GM12872 (cell line): ENCODE results near the gene C1QL3.

Experiments
- CTCF ChIP-seq: IDR thresholded peaks from 3 replicates; pipeline ENCODE4 v1.5.1; 2011; ENCODE audit warnings: low read depth, mild to moderate bottlenecking, low read length, moderate library complexity; ENCODE audit not compliant: insufficient read depth

The C1QL3 gene

GRCh38 chr10:16521311-16522016 lies at the start of gene C1QL3:
C1QL3 (minus strand) TSS chr10:16521879; CDS start chr10:16521065, 814 bp downstream.
- no peak for TF ChIP-seq CTCF

DNA sequence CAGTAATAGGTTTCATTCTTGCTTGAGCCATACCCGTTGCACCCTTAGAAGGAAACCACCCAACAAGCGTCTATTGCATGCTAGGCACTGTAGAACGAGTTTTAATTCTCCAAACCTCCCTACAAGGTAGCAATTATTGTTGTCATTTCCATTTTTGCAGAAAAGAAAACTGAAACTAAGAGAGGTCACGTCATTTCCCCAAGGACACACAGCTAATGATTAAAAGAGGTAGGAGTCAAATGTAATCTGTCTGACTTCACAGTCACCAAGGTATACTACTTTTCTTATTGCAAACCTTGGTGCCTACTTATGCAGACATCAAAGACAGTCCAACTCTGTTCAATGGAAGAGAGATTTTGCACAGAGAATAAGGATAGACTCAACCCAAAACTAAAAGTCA lies 49.1 kb upstream of the C1QL3 start:
- no peak for TF ChIP-seq CTCF

DNA sequence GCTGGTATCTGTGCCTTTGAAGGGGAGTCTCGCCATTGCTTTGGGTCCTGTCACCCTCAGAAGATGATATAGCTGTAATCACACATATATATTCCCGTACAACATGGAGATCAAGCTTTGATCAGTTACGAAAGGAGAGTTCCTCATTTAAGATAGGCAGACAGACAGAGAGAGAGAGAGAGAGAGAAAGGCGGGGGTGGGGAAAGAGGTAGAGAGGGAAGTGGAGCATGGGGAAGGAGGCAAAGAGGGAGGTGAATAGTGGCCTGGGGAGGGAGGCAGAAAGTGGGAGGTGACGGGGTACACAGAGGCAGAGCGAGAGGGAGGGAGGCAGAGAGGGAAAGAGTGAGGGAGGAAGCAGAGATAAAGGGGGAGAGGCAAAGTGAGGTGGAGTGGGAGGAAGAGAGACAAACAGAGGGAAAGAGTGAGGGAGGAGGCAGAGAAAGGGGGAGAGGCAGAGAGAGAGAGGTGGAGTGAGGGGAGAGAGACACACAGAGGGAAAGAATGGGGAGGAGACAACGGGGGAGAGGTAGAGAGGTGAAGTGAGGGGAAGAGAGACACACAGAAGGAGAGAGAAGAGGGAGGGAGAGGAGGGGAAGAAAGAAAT lies 44.6 kb upstream of the C1QL3 start:
- no peak for TF ChIP-seq CTCF

- no peak for TF ChIP-seq CTCF
Observed at GRCh38 chr10:16565604-16566003, 43.9 kb upstream of the C1QL3 start.

GRCh38 chr10:16562891-16563290 lies 41.2 kb upstream of the C1QL3 start:
- TF ChIP-seq CTCF, result no peak

DNA sequence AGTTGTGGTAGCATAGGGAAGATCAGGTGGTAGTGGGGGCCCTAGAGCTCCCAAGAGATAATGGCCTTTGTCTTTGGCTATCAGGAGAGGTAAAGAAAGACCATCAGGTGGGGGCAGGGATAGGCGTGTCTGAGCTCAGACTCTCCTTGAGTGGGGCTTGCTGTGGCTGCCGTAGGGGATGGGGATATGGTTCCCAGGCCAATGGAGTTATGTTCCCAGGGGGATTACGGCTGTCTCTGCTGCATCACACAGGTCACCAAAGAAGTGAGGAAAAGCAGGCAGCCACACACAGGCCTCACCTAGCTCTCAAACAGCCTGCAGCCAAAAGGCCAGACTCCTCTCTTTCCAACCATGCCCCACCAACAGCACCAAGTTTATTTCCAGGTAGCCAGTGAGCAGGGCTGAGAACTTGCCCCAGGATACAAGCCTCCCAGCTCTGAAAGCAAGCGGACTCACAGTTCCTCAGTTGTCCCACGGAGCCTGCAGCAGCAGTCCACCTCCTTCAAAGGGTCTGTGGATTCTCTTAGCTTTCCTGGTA lies 37.6 kb upstream of the C1QL3 start:
- TF ChIP-seq CTCF, result no peak

DNA sequence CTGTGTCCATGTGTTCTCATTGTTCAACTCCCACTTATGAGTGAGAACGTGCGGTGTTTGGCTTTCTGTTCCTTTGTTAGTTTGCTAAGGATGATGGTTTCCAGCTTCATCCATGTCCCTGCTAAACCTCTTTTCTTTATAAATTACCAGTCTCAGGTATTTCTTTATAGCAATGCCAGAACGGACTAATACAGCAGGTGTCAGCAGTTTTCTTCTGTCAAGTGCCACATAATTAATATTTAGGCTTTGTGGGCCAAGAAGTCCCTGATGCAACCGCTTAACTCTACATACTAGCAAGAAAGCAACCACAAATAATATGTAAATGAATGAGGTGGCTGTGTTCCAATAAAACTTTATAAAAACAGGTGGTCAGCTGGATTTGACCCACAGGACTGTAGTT lies 26.3 kb upstream of the C1QL3 start:
- no peak for TF ChIP-seq CTCF
